PC-9 (cell line): ENCODE results near the gene PARN. TPM values are rescaled to one million over a fixed set of nuclear protein-coding genes. Genes with fewer than 3 reads are reported as not detected.

Experiments used
- BruUV-seq: library from RNA; stranded (reverse); fragments of 400-500 nt; replicated peaks from 2 replicates; lab custom pipeline; 2021; lab: Mats Ljungman, UMichigan
- CTCF ChIA-PET: fragments of 300-600 bp; sonication (Branson Sonifier 250); formaldehyde crosslinking; loops from one replicate; lab custom pipeline; 2022; ENCODE audit warnings: antibody characterized with exemption; lab: Charles Lee
- POLR2A ChIA-PET: fragments of 300-600 bp; sonication (Branson Sonifier 250); formaldehyde crosslinking; loops from one replicate; lab custom pipeline; 2022; ENCODE audit warnings: antibody characterized with exemption; ENCODE audit not compliant: unreplicated experiment; lab: Charles Lee
- DNase-seq, 2 experiments: peaks; one replicate each; pipeline versions ENCODE4 v3.0.0 to v3.0.0-alpha.2; 2015 to 2022; ENCODE audit warnings: mixed read lengths in 1 of 2
- H2AFZ ChIP-seq: fragments of 200-600 bp; sonication (generic); 2 replicates; pipeline ENCODE4 v1.8.1; 2017; ENCODE audit warnings: antibody characterized with exemption
- H3F3A ChIP-seq: fragments of 200-600 bp; sonication (generic); 2 replicates; pipeline ENCODE4 v1.8.1; 2017; ENCODE audit warnings: antibody characterized with exemption, mild to moderate bottlenecking, low read depth; ENCODE audit not compliant: insufficient read depth
- H3K27ac ChIP-seq: fragments of 200-600 bp; sonication (generic); 2 replicates; pipeline ENCODE4 v1.6.1; 2016; ENCODE audit warnings: mixed run types
- H3K27me3 ChIP-seq: fragments of 200-600 bp; sonication (generic); 2 replicates; pipeline ENCODE4 v1.6.1; 2016; ENCODE audit warnings: low read depth, mixed run types; ENCODE audit not compliant: insufficient read depth
- H3K36me3 ChIP-seq: fragments of 200-600 bp; sonication (generic); 2 replicates; pipeline ENCODE4 v1.6.1; 2016; ENCODE audit warnings: low read depth, mixed run types
- H3K4me1 ChIP-seq: fragments of 200-600 bp; sonication (generic); replicated peaks from 2 replicates; pipeline ENCODE4 v1.6.1; 2016; ENCODE audit warnings: mixed run types; ENCODE audit not compliant: insufficient read depth
- H3K4me2 ChIP-seq: fragments of 200-600 bp; sonication (generic); 2 replicates; pipeline ENCODE4 v1.6.1; 2017; ENCODE audit warnings: mixed run types
- H3K4me3 ChIP-seq: fragments of 200-600 bp; sonication (generic); 2 replicates; pipeline ENCODE4 v1.6.1; 2016; ENCODE audit warnings: mixed run types
- H3K79me2 ChIP-seq: fragments of 200-600 bp; sonication (generic); 2 replicates; pipeline ENCODE4 v1.6.1; 2017; ENCODE audit warnings: low read depth, mixed run types
- H3K9me2 ChIP-seq: fragments of 200-600 bp; sonication (generic); 2 replicates; pipeline ENCODE4 v1.8.1; 2017; ENCODE audit warnings: mild to moderate bottlenecking; ENCODE audit not compliant: insufficient read depth
- H3K9me3 ChIP-seq: fragments of 200-600 bp; sonication (generic); 2 replicates; pipeline ENCODE4 v1.8.1; 2016; ENCODE audit warnings: low read depth; ENCODE audit not compliant: insufficient read depth
- H4K20me1 ChIP-seq: fragments of 200-600 bp; sonication (generic); 2 replicates; pipeline ENCODE4 v1.8.1; 2017; ENCODE audit not compliant: insufficient read depth
- EZH2 ChIP-seq: fragments of 200-600 bp; sonication (generic); IDR thresholded peaks from 2 replicates; pipeline ENCODE4 v1.8.0; 2017; ENCODE audit warnings: antibody characterized with exemption, low read depth
- intact Hi-C: fragments of 100-400 bp; cut with micrococcal nuclease; formaldehyde crosslinking; loops from one replicate; pipeline ENCODE4 v1.10.0; 2022; ENCODE audit not compliant: unreplicated experiment
- total RNA-seq: library from RNA; stranded (reverse); gene quantifications from 2 replicates; pipeline ENCODE4 v1.2.3, GENCODE V29; 2021
- TF ChIP-seq, protein P1 (sequence below): fragments of 200-600 bp; sonication (generic); conservative IDR thresholded peaks from 2 replicates; pipeline ENCODE4 v1.6.1; 2017; ENCODE audit warnings: mixed run types, antibody characterized with exemption, mild to moderate bottlenecking, moderate library complexity

PARN gene
- total RNA-seq, 1 experiment from 2014 or later, result 53.0 TPM

GRCh38 chr16:14572535-14572934 lies 57.5 kb downstream of the PARN start:
- no peak overlapping the region for H3K4me3 ChIP-seq
- H3K79me2 ChIP-seq, result no peaks in the 10 kb centered on the region
- POLR2A ChIA-PET, result interaction anchor here (0.6 kb wide), 1 partner anchor 268 kb away, joined by 6 read pairs; no protein-coding TSS in a partner anchor
- CTCF ChIA-PET, result interaction anchor here (0.6 kb wide), 1 partner anchor 281 kb away, joined by 4 read pairs; no protein-coding TSS in a partner anchor
- no peaks in the 10 kb centered on the region for H3K4me1 ChIP-seq
- no peaks in the 10 kb centered on the region for H3K9me3 ChIP-seq
- no peaks in the 10 kb centered on the region for H4K20me1 ChIP-seq
- H3K36me3 ChIP-seq, result peaks cover 20% of the 10 kb centered on the region
- TF ChIP-seq, protein P1, sequence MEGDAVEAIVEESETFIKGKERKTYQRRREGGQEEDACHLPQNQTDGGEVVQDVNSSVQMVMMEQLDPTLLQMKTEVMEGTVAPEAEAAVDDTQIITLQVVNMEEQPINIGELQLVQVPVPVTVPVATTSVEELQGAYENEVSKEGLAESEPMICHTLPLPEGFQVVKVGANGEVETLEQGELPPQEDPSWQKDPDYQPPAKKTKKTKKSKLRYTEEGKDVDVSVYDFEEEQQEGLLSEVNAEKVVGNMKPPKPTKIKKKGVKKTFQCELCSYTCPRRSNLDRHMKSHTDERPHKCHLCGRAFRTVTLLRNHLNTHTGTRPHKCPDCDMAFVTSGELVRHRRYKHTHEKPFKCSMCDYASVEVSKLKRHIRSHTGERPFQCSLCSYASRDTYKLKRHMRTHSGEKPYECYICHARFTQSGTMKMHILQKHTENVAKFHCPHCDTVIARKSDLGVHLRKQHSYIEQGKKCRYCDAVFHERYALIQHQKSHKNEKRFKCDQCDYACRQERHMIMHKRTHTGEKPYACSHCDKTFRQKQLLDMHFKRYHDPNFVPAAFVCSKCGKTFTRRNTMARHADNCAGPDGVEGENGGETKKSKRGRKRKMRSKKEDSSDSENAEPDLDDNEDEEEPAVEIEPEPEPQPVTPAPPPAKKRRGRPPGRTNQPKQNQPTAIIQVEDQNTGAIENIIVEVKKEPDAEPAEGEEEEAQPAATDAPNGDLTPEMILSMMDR, result no peak
- no peak for TF ChIP-seq EZH2
- no peak overlapping the region for H2AFZ ChIP-seq
- no peaks in the 10 kb centered on the region for H3K27me3 ChIP-seq
- 0 out of 2 replicates have a peak, but pooled peaks cover 3% of the 10 kb centered on the region for H3F3A ChIP-seq
- no peaks in the 10 kb centered on the region for H3K9me2 ChIP-seq
- no peak overlapping the region for H3K4me2 ChIP-seq
- intact Hi-C loops, result no loop called here
- no peak for DNase-seq
- BruUV-seq, result no TSS peak
- H3K27ac ChIP-seq, result no peak overlapping the region

DNA sequence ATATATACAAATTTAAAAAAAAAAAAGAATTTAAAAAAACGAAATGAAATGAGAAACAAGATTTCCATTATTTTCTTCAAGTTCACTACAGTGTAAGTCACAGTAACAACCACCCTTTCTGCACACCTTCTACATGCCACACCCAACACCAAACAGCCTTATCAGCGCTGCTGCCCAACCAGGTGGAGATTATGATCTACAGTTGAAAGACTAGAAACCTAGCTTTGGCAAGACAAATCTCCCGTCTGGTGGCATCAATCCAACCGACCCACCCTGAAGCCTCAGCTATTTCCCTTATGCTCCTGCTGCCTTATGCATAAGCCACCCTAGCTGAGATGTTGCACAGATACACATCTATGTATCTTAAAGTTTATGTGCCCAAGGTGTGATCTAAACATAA lies 60.8 kb downstream of the PARN start:
- Histone ChIP-seq H3K4me1 (peaks cover 30% of the 10 kb centered on the region), H3K4me3 (no peak overlapping the region), H3F3A (peaks cover 32% of the 10 kb centered on the region), H4K20me1 (peaks cover 17% of the 10 kb centered on the region), H3K9me3 (no peaks in the 10 kb centered on the region), H2AFZ (no peak overlapping the region), H3K4me2 (no peak overlapping the region), H3K79me2 (no peaks in the 10 kb centered on the region), H3K9me2 (no peaks in the 10 kb centered on the region), H3K27ac (no peak overlapping the region), H3K36me3 (no peaks in the 10 kb centered on the region), H3K27me3 (no peaks in the 10 kb centered on the region)
- ChIA-PET CTCF (no interaction called here), POLR2A (interaction anchor here (0.5 to 0.6 kb wide), 4 partner anchors 17 to 263 kb away, joined by 3 to 9 read pairs (median 4); no protein-coding TSS in a partner anchor)
- DNase-seq, result peak in 1 of 2 experiments; percentile 77
- intact Hi-C loops, result no loop called here
- TF ChIP-seq EZH2, result no peak
- TF ChIP-seq, protein P1, result no peak
- no TSS peak for BruUV-seq

- intact Hi-C loops, result no loop called here
- Histone ChIP-seq H4K20me1 (peaks cover 17% of the 10 kb centered on the region), H3K9me3 (no peaks in the 10 kb centered on the region), H3F3A (peaks cover 32% of the 10 kb centered on the region), H3K36me3 (no peaks in the 10 kb centered on the region), H3K4me2 (no peak overlapping the region; the same call in 1 of the 2 replicates), H3K27me3 (no peaks in the 10 kb centered on the region), H3K27ac (no peak overlapping the region), H2AFZ (no peak overlapping the region), H3K9me2 (no peaks in the 10 kb centered on the region), H3K79me2 (no peaks in the 10 kb centered on the region), H3K4me3 (no peak overlapping the region), H3K4me1 (peaks cover 34% of the 10 kb centered on the region)
- no peak for DNase-seq
- no TSS peak for BruUV-seq
- CTCF ChIA-PET, result no interaction called here
- POLR2A ChIA-PET, result no interaction called here
- TF ChIP-seq, protein P1, result no peak
- no peak for TF ChIP-seq EZH2
Measured at GRCh38 chr16:14566599-14566998, 63.5 kb downstream of the PARN start.
